Islet precursor cell (in vitro differentiated cells): Measurements from ENCODE around the gene HNRNPC.
"Not testable (repeated sequence)": the region's sequence is repeated elsewhere in the genome, so short reads cannot be mapped to it uniquely, and the experiment has no call there.

Source experiments
- DNase-seq: peaks from one replicate; pipeline ENCODE4 v3.0.0-alpha.2; 2018

The HNRNPC gene

DNA sequence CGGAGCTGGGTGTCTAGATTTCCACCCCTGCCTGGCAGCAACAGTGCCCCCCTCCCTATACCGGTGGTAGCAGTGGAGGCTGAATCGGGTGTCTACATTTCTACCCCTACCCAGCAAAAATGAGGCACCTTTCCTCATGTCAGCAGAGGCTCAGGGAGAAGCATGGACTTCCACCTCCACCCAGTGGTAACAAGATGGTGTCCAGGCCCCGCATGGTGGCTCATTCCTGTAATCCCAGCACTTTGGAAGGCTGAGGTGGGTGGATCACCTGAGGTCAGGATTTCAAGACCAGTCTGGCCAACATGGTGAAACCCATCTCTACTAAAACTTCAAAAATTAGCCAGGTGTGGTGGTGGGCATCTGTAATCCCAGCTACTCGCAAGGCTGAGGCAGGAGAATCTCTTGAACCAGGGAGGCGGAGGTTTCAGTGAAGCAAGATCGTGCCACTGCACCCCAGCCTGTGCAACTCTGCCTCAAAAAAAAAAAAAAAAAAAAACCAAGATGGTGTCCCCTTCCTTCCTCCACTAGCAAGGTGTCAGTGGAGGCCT, 77.9 kb downstream of the HNRNPC start:
- DNase-seq = no peak

DNA sequence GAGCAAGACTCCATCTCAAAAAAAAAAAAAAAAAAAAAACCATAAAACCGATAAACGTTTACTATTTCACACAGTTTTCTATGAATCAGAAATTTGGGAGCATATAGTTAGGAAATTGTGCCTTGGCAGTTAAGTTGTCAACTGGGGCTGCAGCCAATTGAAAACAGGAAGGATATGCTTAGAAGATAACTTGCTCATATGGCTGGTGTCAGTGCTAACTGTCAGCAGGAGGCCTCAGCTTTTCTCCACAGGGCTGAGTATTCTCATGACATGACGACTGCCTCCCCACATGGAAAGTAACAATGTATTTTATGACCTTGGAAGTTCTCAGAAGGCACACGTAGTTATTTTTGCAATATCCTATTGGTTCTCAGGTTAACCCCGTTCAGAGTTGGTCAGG, 83.8 kb downstream of the HNRNPC start:
- no peak for DNase-seq

DNA sequence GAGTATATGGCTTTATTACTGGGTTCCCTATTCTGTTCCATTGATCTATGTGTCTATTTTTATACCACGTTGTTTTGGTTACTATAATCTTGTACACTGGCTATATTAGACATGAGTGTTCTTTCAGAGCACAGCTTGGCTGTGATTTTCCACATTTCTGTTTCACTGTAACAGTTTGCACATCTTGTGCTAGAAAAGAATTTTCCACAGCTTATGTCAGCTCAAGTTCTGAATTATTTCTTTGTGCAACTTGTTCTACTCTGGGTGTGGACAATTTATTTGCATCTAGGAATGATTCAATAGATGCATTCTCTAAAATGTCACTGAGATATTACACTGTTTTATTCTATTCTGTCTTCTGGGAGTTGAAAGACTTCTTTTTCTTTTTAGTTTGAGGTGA, 85.0 kb downstream of the HNRNPC start:
- no peak for DNase-seq

DNA sequence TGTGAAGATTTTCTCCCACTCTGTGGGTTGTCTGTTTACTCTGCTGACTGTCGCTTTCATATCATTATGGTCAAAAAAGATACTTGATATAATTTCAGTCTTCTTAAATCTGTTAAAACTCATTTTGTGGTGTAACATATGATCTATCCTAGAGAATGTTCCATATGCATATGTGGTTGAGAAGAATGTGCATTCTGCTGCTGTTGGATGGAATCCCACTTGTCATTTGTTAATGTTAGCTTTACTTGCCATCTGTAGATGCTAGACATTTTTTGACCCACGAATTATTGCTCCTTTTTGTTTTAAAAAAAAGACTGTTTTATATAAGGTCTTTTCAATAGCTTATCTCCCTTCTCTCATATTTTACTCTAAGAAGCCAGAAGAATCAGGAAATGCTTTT, 87.1 kb downstream of the HNRNPC start:
- no peak for DNase-seq

DNA sequence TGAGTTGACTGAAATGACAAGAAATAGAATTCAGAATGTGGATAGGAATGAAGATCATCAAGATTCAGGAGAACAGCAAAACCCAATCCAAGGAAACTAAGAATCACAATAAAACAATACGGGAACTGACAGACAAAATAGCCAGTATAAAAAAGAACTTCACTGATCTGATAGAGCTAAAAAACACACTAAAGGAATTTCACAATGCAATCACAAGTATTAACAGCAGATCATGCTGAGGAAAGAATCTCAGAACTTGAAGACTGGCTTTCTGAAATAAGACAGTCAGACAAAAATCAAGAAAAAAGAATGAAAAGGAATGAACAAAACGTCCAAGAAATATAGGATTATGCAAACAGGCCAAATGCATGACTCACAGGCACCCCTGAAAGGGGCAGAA, 98.1 kb downstream of the HNRNPC start:
- DNase-seq = no peak

DNA sequence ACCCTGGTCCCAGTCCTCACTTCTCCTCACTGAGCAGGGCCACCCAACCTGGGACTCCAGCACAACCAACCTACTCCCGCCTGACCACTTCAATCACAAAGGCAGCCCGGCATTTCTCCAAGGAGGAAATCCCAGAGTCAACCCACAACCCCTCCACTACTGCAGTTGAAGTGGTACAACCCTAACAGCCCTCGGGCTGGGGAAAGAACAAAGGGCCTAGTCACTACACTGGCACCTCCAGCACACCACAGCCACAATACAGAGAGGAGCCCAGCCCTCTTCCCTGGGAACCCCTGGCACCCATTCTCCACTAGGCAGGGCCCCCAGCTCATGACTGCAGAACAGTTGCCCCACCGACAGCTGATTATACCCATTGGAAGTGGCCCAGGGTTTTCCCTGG, 99.7 kb downstream of the HNRNPC start:
- DNase-seq = no peak

DNA sequence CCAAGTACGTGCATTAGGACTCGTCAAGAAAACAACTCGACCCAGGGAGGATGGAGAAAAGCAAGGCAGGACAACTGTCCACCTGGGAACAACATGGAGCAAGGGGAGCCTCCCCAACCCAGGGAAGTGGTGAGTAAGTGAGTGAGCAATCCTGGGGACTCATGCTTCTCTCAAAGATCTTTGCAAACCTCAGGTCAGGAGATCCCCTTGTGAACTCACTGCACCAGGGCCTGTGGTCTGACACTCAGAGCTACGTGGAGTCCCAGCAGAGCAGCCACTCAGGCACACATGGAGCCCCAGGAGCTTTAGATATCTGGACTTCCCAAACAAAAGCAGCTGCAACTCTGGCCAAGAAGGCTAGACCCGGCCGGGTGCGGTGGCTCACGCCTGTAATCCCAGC, 101.2 kb downstream of the HNRNPC start:
- DNase-seq = no peak

DNA sequence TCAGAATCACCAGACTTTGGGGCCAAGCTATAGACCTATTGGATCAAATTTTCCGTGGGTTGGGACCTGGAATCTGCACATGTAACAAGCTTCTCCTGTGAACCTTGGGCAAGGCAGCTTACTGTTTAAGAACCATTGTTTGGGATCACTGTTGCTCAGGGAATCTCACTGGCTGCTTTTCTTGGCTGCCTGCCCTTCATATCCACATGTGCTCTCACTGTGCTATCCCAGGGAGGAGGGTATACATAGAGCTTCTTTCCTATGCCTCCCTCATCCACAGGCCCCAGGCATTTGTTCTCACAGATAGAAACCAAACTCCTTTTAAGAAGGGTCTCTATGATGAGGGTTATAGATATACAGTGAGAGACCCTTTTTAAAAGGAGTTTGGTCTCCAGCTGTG, 103.6 kb downstream of the HNRNPC start:
- not testable (repeated sequence) for DNase-seq

DNA sequence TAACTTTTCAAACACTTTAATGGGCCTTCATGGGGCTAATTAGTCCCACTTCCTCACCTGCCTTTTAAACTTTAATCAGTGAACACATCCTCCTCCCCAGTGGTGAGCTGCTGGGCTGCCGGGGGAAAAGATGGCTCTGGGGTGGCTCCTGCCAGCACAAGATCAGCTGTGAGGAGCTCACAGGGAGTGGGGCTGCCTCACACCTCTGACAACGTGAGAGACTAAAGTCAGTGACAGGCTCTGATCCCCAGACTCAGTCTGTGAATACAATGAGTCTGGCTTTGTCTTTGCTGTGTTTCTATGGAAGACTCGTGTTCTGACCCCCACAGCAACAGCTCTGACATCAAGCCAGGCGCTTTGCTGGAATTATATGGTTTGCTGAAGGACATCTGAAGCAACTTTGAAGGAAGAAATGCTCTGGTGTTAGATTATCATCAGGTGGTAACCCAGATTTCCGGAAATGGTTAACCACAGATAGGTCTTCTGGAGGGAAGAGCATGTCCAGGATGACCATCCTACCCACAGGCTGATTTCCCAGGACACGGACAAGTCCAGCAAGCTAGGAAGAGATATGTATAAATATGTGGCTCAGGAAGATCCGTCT, 104.1 kb downstream of the HNRNPC start:
- not testable (repeated sequence) for DNase-seq

DNA sequence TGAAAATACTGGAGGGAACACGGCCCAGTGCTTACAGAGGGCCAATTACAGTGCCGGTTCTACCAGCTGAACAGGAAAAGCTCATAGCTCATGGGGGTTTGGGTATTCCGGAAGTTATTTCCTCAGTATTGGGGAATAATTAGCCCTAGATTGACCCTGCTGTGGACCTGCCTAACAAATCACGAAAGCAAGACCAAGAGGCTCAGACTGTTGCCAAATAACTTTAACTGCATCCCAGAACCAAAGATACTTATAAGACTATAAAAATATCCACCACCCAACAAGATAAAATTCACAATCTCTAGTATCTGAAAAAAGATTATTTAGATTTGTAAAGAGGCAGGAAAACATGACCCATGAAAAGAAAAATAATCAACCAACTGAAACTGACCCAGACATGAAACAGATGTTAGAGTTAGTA, 105.4 kb downstream of the HNRNPC start:
- DNase-seq = no peak

DNA sequence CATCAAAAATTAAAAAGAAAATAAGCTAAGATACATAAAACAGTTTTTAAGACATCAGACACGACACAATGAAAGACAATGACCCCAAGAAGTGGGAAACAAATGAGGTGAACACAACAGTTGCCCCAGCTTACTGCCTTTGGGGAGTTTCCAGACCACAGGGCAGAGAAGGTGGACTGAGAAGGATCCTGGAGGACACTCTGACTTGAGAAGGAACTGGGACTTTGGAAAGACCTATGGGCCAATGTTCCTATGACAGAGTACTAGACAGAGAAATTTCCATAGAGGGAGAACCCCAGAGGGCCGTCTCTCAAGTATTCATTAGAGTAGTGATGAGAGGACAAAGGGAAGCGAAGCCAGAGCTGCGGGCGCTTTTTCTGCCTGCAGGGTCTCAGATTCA, 107.2 kb downstream of the HNRNPC start:
- DNase-seq = no peak

DNA sequence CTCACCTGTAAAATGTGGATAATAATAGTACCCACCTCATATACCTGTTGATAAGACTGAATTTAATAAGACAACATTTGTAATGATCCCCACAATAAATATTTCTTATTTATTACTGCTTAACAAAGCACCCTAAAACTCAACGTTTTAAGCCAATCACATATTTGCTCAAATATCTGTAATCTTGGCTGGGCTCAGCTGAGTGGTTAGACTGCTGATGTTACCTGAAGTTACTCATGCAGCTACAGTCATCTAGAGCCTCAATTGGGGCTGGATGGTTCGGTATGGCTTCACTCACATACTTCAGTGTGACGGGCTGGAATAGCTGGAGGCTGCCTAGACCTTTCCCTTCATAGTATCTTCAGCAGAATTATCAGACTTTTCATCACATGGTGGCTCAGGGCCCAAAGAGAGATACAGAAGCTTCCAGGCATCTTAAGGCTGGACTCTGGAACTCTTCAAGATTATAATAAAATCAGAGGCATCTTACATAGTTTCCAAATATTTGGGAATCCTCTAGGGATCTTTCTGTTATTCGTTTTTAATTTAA, 109.1 kb downstream of the HNRNPC start:
- DNase-seq = no peak
